Gastroesophageal sphincter (tissue), 3 donors: ENCODE measurements around the gene MGA.

Source experiments
- CTCF ChIP-seq, 4 experiments: fragments of 200-600 bp in 2 of 4; fragments of 450-650 bp in 2 of 4; sonication (generic) in 1 of 4; IDR thresholded peaks; one replicate each; pipeline ENCODE4 v1.5.1; 2017 to 2019; ENCODE audit warnings: antibody characterized with exemption in 4 of 4, mild to moderate bottlenecking in 2 of 4, moderate library complexity in 2 of 4
- POLR2A ChIP-seq, 2 donors: fragments of 450-650 bp; IDR thresholded peaks; one replicate each; pipeline ENCODE4 v1.6.1; 2017; ENCODE audit warnings: antibody characterized with exemption in 2 of 2, mild to moderate bottlenecking in 2 of 2, moderate library complexity in 1 of 2

GRCh38 chr15:41788262-41788661, 128.1 kb downstream of the MGA start:
- TF ChIP-seq POLR2A (IDR thresholded peaks at IDR 0.05) (no peak), CTCF (IDR thresholded peaks at IDR 0.05) (no peak)
